GM20000 (cell line): Measurements from ENCODE around the gene PPA2.

Experiments used
- DNase-seq: peaks from one replicate; pipeline ENCODE4 v3.0.0; 2012; ENCODE audit warnings: low spot score
- CTCF ChIP-seq: IDR thresholded peaks from 2 replicates; pipeline ENCODE4 v1.5.1; 2012; ENCODE audit warnings: mild to moderate bottlenecking, control low read depth; ENCODE audit errors: extremely low read depth, missing control alignments

The PPA2 gene

DNA sequence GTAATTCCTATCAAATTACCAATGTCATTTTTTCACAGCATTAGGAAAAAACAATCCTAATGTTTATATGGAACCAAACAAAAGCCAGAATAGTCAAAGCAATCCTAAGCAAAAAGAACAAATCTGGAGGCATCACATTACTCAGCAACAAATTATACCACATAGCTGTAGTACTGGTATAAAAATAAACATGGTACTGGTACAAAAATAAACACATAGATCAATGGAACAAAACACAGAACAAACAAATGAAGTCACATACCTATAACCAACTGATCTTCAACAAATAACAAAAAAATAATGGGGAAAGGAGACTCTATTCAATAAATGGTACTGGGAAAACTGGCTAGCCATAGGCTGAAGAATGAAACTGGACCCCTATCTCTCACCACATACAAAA, 37.4 kb downstream of the PPA2 start:
- no peak for TF ChIP-seq CTCF
- no peak for DNase-seq

DNA sequence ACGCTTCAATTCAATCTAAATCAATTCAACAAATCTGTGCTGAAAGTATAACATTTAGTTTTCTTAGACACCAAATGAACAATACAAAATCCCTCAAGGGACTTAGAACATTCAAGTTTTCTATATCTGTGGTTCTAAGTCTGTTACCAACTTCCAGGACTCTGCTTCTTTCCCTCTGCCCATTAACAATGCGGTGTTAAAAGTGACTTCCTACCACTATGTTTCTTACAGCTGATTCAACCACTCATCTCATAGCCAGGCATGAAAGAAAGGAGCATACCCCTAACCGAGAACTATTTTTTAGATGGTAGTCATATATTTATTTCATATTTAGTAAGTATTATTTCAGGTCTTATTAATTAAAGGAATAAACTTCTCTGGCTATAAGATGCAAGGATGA, 38.9 kb downstream of the PPA2 start:
- DNase-seq: no peak
- TF ChIP-seq CTCF: no peak

GRCh38 chr4:105433421-105433820, 40.4 kb downstream of the PPA2 start:
- TF ChIP-seq CTCF: no peak

DNA sequence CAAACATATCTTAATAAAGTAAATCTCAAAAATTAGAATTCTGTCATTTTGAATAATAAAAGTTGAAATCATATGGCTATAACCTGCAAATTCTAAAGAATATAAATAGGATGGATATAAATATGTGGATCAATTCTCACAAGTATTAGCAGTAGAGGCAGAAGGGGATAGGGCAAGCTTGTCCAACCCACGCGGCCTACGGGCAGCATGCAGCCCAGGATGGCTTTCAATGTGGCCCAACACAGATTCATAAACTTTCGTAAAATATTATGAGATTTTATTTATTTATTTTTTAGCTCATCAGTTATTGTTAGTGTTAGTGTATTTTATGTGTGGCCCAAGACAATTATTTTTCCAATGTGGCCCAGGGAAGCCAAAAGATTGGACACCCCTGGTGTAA, 41.4 kb downstream of the PPA2 start:
- DNase-seq: no peak
- no peak for TF ChIP-seq CTCF

More at GRCh38 chr4:105433421-105433820, 40.4 kb downstream of the PPA2 start:
- no peak for DNase-seq

DNA sequence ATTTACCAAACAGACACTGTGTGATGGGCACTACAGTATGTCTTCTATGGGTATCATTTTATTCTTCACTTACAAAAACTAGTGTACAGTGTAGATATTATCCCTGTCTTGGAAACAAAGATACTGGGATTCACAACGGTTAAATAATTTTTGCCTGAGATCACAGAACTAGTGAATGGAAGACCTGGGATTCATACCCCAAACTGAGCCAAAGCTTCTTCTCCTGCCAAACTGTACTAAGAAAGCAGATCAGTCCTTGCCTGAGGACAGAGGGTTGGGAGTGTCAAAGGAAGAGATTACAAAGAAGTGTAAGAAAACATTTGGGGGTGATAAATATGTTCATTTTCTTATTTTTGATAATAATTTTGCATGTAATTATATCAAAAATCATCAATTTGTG, 43.1 kb downstream of the PPA2 start:
- TF ChIP-seq CTCF: no peak
- DNase-seq: no peak

DNA sequence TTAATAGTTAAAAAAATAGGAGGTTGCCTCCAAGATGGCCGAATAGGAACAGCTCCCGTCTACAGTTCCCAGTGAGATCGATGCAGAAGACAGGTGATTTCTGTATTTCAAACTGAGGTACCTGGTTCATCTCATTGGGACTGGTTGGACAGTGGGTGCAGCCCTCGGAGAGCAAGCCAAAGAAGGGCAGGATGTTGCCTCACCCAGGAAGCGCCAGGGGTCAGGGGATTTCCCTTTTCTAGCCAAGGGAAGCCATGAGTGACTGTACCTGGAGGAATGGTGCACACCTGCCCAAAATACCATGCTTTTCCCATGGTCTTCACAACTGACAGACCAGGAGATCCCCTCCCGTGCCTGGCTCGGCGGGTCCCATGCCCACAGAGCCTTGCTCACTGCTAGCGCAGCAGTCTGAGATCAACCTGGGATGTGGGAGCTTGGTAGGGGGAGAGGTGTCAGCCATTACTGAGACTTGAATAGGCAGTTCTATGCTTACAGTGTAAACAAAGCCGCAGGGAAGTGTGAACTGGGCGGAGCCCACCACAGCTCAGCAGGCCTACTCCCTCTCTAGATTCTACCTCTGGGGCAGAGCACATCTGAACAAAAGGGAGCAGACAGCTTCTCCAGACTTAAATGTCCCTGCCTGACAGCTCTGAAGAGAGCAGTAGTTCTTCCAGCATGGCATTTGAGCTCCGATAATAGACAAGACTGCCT, 47.5 kb downstream of the PPA2 start:
- DNase-seq: no peak

More for the DNA sequence above, 47.5 kb downstream of the PPA2 start:
- no peak for TF ChIP-seq CTCF
